ENCODE data around the gene TNFRSF19. TPM values are rescaled to one million over a fixed set of nuclear protein-coding genes. Genes with fewer than 3 reads are reported as not detected.

The TNFRSF19 gene
- total RNA-seq, 1 donor from 2014 or later, result 17.7 TPM

GRCh38 chr13:23626700-23627099 lies 56.5 kb downstream of the TNFRSF19 start:
- DNase-seq (ENCODE audit: extremely low read depth, low read depth, low spot score), result no peak

GRCh38 chr13:23627410-23627809 lies 57.2 kb downstream of the TNFRSF19 start:
- DNase-seq (ENCODE audit: extremely low read depth, low read depth, low spot score), result no peak

GRCh38 chr13:23628250-23628649 lies 58.0 kb downstream of the TNFRSF19 start:
- DNase-seq (ENCODE audit: extremely low read depth, low read depth, low spot score), result no peak

GRCh38 chr13:23628765-23629565 lies 58.8 kb downstream of the TNFRSF19 start:
- DNase-seq (ENCODE audit: extremely low read depth, low read depth, low spot score), result no peak

- no peak for DNase-seq (ENCODE audit: extremely low read depth, low read depth, low spot score)
These were observed 59.5 kb downstream of the TNFRSF19 start for GRCh38 chr13:23629566-23630272.

- no peak for DNase-seq (ENCODE audit: extremely low read depth, low read depth, low spot score)
These were observed 60.3 kb downstream of the TNFRSF19 start for GRCh38 chr13:23630349-23631093.

GRCh38 chr13:23631311-23632047 lies 61.3 kb downstream of the TNFRSF19 start:
- DNase-seq (ENCODE audit: extremely low read depth, low read depth, low spot score), result no peak

- DNase-seq (ENCODE audit: extremely low read depth, low read depth, low spot score), result no peak
These were observed 61.9 kb downstream of the TNFRSF19 start for GRCh38 chr13:23632048-23632582.

GRCh38 chr13:23632741-23633140 lies 62.5 kb downstream of the TNFRSF19 start:
- DNase-seq (ENCODE audit: extremely low read depth, low read depth, low spot score), result no peak

GRCh38 chr13:23634897-23635296 lies 64.7 kb downstream of the TNFRSF19 start:
- DNase-seq (ENCODE audit: extremely low read depth, low read depth, low spot score), result no peak

- DNase-seq (ENCODE audit: extremely low read depth, low read depth, low spot score), result no peak
These were observed 66.1 kb downstream of the TNFRSF19 start for GRCh38 chr13:23636360-23636759.

- no peak for DNase-seq (ENCODE audit: extremely low read depth, low read depth, low spot score)
These were observed 67.6 kb downstream of the TNFRSF19 start for GRCh38 chr13:23637829-23638228.

- no peak for DNase-seq (ENCODE audit: extremely low read depth, low read depth, low spot score)
These were observed 69.5 kb downstream of the TNFRSF19 start for GRCh38 chr13:23639674-23640073.

GRCh38 chr13:23642110-23642509 lies 71.9 kb downstream of the TNFRSF19 start:
- no peak for DNase-seq (ENCODE audit: extremely low read depth, low read depth, low spot score)

- DNase-seq (ENCODE audit: extremely low read depth, low read depth, low spot score), result no peak
These were observed 73.3 kb downstream of the TNFRSF19 start for GRCh38 chr13:23643338-23644125.

- no peak for DNase-seq (ENCODE audit: extremely low read depth, low read depth, low spot score)
These were observed 73.9 kb downstream of the TNFRSF19 start for GRCh38 chr13:23644126-23644419.

GRCh38 chr13:23644527-23645138 lies 74.4 kb downstream of the TNFRSF19 start:
- DNase-seq (ENCODE audit: extremely low read depth, low read depth, low spot score), result no peak

GRCh38 chr13:23645851-23646250 lies 75.6 kb downstream of the TNFRSF19 start:
- no peak for DNase-seq (ENCODE audit: extremely low read depth, low read depth, low spot score)

GRCh38 chr13:23651439-23651838 lies 81.2 kb downstream of the TNFRSF19 start:
- no peak for DNase-seq (ENCODE audit: extremely low read depth, low read depth, low spot score)

Measured in glomerular endothelial cell (primary cell).